HG03439 (cell line): Measurements from ENCODE around the gene TRPV6.

Source experiments
- ATAC-seq: cut with Tn5 transposase; IDR thresholded peaks from one replicate; pipeline ENCODE4 v1.9.1; 2021; ENCODE audit warnings: mild to moderate bottlenecking, moderate library complexity; ENCODE audit not compliant: unreplicated experiment

The TRPV6 gene

DNA sequence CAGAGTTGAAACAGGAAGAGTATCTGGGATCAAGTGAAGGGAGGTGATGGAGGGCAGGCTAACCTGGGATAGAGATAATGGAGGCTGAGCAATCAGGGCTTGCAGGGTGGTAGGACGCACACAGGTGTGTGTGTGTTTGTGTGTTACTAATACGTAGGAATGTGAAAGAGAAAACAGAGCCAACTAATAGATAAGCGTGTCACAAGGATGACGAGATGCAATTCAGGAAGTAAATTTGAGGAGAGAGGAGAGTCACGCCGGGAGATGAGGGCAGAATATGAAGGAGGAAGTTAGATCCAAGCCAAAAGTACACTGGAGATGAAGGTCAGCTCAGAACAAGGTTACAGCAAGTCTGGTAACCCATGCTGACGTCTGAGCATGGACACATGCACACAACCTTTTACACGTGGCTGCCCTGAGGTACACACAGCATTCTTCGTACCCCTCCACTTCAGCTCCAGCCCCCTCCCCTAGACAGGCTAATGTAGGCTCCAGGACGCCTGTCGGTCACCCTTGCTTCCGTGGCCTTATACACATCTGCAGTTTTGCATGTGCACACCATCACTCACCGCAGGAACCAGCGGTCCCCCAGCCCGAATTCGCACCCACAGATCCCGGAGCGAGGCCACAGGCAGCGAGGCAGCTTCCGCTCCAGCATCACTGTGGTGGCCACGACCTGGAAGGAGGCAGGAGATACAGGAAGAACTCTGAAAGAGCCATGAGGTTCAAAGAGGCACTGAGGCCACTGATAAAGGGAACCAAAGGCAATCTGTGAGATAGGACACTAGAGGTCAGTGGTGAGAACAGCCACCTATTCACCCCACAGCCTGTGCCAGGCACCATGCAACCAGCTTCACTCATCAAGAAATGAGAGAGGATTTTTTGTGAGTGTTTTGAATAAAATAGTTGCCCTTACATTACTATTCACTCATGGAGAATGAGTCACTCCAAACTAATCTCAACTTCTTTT is 23.7 kb upstream of the TRPV6 start:
- ATAC-seq, result no peak

DNA sequence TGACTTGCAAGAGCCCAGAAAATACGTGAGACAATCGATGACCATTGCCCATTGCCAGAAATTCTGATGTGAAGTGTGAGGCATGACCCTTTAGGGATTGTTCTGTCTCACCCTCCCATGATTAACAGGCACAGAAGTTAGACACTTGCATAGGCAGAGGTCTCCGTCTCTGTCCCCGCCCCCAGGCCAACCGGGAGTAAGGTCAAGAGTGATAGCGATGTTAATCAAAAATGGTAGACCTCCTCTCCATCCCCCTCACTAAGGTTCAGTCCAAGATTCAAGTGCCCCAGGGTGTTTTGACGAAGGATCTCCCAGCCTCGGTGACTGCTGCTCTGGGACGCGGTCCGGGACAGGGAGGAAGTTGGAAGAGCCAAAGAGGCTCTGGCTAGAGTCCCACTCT is 22.7 kb upstream of the TRPV6 start:
- no peak for ATAC-seq

DNA sequence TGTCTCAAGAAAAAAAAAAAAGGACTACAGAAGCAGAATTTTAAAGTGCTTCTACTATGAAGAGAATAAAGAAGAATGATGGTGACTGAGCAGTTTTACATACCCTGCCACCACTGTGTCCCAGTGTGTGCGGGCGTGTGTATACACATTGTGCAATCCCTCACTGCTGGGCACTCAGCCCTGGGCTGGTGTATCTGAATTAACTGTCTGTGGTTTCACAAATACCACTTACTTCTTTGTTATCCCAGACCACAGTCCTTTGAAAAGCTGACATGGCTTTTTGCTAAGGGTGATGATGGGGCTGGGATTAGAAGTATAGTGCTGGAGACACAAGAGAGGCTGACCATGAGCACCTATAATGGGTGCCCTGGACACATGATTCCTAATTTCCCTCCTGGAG is 21.1 kb upstream of the TRPV6 start:
- no peak for ATAC-seq

DNA sequence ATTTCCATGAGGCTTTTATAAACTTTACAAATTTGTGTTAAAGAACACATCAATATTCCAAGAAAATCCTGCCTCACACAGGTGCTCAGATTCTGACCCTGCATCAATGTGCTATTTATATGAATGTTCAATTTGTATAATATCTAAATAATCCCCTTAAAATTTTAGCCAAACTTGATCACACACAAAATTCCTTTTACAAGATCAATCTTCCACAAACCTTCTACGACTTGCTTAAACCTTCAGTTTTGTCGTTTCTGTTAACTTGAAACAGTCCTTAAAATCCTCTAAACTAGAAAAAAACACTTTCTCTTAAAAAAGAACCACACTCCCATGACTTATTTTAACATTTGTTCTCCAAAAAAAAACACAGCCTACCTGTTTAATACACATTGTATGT is 20.2 kb upstream of the TRPV6 start:
- no peak for ATAC-seq

DNA sequence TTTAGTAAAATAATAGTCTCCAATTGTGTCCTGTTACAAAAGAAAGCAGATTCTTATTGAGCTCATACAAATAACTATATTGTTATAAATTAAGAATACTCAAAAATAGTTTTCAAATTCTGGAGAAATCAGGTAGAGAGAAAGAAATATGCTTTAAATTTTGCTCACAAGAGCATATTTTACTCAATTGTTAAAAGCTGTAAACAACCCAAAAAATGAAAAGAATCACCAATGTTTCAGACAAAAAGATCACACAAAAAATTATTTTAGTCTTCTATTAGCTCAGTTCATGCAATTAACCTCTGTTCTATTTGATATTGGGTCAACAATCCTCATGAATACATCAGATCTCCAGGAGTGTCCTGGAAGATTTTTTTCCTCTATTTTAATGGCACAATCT is 18.6 kb upstream of the TRPV6 start:
- no peak for ATAC-seq

DNA sequence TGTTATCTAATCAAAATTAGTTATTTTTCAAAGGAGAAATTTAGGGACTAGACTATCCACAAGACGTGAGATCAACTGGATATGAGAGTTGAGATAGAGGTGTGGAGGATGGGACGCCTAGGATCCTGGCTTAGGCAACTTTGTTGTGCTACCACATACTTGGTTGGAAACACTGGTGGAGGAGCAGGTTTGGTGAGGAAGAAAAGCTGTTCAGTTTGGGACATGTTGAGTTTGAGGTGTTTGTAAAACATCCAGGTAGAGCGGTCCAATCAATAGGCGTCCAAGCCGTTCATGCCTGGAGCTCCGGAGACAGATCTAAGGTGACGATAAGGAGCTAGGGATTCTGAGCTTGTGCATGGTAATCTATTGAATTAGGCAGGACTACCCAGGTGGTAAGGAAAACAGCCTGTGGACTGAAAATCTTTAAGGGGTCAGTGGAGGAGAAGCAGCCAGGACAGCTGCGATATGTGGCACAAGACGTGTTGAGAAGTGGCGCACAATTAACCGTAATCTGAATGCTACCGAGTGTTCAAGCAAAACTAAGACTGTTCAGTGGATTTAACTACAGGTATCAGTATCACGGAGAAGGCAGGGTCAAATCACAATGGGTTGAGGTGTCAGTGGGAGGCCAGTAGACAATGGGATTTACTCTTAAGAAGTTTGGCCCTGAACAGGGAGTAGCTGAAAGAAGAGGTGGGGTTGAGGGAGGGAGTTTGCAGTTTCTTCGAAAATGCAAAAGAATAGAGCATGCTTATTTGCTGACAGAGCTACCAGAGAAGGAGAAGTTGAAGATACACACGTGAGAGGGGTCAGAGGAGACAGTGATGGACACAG is 16.1 kb upstream of the TRPV6 start:
- no peak for ATAC-seq

DNA sequence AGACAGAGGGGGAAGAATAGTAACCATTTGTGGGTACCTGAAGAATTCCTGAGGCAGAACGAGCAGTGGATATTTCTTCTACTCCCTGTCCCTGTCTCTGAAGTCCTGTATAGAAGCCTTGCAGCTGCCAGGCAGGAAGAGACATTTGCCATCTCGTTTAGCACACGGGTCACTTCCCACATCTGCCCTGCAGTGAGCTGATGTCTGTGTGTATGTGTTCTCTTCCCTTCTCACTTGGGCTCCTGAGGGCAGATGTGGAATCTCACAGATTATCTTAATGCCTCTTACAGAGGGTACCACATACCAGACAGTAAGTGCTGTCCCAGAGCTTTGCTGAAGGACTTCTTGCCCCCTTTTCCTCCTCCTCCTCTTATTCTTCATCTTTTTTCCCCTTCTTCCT is 14.1 kb upstream of the TRPV6 start:
- no peak for ATAC-seq

DNA sequence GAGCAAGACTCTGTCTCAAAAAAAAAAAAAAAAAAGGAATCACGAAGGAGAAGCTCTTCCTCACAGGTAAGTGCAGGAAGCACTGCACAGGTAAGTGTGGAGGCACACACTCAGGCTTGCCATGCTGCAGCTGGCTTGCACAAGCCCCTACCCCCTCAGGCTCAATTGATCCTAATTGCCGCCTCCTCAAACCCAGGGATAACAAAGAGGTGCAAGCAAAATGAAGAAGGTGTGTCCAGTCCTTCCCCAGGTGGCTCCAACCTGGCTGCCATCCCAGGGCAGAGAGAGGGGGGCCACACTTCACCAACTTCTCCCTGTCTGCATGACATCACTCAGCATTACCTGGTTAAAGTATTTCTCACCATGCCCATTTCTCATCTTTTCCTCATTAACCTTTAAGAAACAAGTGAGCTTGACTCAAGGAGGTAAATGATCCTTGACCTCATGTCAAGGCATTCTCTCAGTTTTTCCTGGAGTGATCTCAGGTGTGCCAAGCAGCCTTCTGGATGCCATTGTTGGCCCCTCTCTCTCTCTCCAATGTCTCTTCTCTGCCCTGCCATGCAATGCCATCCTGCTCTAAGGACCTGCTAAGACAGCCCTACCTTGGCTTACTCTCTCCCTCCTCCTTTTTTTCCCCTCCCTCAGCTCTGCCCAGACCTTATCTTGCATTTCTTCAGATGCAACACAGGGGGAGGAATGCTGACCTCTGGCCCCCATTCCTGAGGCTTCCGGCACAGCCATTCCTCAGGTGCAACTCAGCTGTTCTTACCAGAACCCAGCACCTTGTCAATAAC is 13.0 kb upstream of the TRPV6 start:
- ATAC-seq, result no peak

DNA sequence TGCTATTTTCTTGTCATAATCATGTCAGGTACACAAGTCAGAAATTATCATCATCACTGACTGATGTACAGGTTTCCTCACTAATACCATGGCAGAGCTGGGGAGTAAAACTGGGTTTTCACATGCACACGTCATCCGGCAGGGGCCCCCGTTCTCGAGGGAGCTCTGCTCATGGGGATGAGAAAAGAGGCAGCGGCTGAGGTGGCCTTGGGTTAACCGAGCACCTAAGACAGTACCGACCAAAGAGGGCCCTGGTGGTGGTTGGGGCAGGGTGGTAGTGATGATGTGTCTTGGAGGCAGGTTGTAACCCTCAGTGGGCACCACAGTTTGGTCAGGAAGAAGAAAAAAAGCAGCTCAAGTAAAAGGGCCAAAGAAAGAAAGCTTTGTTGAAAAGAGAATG is 12.1 kb upstream of the TRPV6 start:
- no peak for ATAC-seq

DNA sequence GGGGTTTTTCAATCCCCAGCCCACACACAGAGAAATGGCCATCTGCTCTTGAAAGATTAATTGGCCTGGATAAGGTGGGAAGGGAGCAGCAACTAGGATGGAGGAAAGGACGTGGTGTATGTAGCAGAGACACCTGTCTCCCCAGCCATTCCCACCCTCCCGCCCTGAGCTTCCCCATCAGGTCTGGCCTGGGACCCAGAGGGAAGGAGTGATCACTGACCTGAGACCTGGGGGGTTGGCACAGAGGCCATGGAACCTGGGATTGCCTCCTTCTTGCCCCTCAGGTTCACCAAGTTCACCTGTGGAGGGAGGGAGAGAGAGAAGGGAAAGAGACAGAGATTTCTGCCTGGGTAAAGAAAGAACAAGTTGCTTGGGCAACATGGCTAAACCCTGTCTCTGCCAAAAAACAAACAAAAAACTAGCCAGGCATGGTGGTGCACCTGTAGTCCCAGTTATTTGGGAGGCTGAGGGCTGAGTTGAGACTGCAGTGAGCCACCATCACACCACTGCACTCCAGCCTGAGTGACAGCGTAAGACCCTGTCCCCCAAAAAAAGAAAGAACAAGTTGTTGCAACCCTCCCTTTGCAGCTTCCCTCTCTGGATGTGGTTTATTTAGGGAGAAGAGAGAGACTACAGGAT is 11.3 kb upstream of the TRPV6 start:
- ATAC-seq, result no peak

DNA sequence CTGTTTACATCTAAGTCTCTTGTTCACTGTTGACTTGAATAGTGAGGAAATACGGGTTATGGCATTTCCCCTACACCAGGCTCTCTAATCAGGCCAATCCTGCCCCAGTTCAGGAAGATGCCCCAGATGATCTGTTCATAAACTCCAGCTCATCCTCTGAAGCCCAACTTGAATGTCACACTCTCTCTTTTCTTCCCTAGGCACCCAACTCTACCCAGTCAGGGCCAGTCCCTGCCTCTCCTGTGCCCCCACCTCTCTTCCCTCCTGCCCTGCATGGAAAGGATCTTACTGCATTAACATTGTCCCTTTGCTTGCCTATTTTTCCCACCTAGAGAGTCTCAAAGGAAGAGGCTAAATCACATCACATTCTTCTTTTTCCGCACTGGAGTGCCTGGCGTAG is 10.6 kb upstream of the TRPV6 start:
- no peak for ATAC-seq

DNA sequence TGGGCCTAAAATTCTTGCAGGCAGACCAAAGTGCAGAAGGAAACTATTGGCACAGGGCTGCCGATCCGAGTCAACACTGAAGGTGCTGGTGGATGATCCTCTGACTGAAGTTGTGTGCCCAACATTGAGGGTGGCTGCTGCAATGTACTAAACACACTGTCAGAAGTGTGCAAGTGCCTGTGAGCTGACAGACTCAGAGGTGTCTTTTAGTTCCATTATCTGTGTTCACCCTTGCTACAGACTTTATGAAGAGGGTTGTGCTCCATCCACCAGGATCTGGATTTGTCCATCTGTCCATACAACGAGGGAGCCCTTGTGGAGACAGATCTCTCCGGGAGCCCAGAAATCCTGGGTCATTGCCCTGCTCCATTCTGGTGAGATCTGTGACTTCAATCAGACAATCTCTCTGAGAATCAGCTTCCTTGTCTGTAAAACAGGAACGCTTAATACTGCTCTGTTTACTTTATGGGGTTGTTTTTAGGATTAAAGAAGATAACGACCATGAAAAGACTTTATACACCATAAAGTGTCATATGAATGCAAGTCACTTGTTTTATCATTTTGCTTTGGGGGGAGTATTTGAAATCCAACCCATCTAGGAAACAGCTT is 9.5 kb upstream of the TRPV6 start:
- ATAC-seq, result no peak

DNA sequence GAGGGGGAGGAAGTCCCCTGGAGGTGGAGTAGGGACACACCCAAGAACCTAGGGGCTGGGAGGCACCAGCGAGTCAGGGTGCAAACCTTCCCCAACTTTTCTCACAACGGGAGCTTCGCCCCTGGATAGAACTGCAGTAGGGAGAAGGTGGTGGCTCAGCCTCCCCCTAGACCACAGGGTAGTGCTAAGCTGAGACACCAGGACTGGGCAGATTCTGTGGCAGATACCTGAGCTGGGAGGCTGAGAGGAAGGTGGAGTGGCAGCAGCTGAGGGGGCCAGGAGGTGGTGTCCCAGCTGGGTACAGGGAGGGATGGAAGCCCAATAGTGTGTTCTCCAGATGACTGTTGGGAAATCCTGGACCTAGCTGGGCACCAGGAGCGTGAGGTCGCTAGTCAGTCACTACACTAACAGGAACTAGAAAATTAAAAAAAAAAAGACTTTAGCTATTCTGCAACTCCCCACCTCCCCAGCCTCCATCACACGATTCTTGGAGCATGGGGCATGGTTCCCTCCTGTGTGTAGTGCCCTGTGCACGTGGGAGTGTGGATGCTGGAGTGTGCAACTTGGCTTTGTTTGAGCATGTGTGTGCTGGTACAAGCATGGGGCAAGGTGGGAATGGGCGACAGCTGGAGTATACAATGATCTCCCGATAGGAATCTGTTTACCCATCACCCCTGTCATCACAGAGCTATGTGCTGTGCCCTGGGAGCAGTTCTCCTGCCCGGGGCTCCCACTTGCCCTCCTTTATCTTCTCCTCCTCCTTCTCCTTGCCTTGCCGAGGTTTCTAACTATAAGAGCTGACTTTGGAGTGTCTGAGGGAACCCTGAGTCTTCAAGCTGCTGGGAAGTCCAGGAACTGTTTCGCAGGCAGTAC is 8.8 kb upstream of the TRPV6 start:
- ATAC-seq, result no peak

DNA sequence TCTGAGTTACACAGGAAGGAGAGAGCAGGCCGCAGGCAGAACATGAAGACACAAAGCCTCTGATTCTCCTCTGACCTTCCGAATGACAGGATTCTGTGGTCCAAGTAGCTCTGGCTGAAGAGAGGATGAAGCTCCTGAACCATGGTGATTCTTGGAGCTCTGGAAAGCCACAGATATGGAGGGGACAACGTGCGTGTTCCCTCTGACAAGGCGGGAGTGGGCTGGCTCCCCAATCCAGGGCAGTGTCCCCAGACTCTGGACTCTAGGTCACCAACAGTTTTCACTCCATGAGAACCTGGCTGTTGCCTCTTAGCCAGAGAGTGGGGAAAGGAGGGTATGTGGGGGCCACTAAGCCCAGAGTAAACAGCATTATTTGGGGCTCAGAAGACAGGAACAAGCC is 7.4 kb upstream of the TRPV6 start:
- no peak for ATAC-seq

DNA sequence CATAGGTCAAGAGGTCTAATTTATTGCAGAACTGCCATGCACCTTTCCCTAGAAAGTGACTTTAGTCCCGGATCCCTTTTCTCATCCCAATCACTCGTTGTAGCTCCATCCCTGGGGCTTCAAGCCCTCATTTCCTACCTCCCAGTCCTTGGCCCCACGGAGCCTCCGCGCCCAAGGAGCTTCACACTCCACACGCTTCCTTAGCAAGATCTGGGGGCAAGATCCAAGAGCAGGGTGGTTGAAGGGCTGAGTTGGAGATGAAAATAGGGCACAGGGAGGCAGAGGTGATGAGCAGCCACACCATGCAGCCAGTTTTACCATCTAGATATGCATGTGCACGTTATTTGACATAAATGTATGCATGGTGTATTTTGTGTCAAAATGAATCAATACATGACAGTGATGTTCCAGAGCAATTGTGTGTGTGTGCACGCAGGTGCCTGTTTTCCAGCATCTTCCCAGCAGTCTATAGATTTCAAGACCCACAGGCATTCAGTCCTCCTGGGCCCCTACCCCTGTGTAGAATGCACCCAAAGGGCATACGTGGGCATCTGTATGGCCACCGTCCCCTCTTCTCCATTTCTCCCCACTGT is 6.0 kb upstream of the TRPV6 start:
- ATAC-seq, result no peak

DNA sequence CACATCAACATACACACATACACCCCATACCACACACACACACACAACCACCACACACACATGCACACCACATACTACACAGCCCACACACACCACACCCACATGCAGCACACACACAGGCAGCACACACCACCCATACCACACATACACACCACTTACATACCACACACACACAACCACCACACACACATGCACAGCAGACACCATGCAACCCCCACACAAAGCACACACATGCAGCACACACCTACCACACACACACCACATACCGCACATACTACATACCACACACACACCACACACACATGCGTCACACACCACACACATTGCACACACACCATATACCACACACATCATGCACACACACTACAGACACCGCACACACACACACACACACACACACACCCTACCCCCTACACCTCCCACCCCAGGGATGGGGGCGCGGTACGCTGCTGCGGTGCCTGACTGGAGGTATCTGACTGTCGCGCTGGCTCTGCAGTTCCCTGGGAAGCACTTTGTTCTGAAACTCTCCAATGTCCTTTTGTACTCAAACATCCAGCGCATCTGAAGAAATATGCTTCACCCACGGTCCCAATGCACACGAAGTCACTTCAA is 5.4 kb upstream of the TRPV6 start:
- no peak for ATAC-seq

DNA sequence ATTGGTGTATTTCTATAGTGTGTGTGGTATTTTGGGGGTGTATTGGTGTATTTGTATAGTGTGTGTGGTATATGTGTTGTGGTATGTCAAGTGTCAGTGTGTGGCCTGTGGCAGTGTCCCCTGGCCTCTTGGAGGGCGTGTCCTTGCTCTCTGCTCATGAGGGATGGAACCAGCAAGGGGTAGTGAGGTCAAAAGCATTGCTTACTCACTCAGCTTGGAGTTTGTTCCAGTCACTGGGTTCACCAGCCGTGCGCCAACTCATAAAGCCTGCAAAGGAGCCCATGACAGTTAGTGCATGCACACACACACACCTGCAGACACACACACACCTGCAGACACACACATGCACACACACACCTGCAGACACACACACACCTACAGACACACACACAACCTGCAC is 4.3 kb upstream of the TRPV6 start:
- no peak for ATAC-seq

DNA sequence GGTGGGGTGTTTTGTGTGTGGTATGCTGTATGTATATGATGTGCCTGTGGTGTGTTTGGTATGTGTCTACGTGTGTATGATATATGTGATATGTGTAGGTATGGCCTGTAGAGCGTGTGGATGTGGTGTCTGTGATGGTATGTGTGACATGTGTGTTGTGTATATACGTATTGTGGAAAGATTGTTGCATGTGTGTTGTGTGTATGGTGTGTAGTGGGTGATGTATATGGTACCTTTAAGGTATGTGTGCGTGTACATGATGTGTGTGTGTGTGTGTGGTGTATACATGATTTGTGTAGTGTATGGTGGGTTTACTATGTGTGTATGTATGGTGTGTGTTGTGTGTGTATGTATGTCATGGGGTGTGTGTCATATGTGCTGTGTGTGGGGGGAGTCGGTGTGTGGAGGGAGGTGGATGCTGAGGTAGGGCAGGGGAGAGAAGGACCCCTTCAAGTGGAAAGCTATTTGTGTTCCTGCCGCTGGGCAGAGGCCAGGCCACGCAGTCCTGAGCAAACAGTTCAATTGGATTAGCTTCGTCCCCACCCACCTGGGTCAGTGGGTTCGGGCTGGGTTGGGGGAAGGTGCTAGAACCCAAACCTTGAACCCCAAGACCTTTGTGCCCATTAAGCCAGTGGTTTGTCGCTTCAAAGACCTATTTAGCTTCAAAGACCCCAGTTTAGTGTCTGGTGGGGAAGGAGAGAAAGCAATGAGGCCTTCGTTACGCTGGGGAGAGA is 1.9 kb upstream of the TRPV6 start:
- no peak for ATAC-seq
